ENCODE measurements around the gene MAN2B2. TPM values are rescaled to one million over a fixed set of nuclear protein-coding genes. Genes with fewer than 3 reads are reported as not detected.

MAN2B2 gene
- total and polyA plus RNA-seq, 2 of the 4 experiments (the other 2 are of a cell fraction), result 13.4 to 34.1 TPM

DNA sequence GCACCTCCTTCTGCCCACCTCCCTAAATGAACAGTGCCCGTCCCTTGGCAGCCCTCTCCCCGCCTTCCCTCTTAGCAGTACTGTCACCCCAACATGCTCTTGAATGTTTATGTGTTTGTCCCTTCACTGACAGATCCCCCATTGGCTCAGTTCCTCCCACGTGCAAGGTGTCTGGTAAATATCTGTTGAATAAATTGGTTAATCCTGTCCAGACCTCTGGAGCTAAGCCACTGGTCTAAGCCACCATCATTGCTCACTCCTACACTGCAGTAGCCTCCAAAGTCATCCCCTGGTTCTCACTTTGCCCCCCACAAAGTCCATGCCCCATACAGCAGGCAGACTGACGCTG lies 26.1 kb upstream of the MAN2B2 start (continued):
- TF ChIP-seq MXI1 (IDR thresholded peaks at IDR 0.05; ENCODE audit: borderline replicate concordance, low read depth, low read length), result no peak
- TF ChIP-seq RCOR1 (IDR thresholded peaks at IDR 0.05; ENCODE audit: insufficient replicate concordance, low read length), result no peak

DNA sequence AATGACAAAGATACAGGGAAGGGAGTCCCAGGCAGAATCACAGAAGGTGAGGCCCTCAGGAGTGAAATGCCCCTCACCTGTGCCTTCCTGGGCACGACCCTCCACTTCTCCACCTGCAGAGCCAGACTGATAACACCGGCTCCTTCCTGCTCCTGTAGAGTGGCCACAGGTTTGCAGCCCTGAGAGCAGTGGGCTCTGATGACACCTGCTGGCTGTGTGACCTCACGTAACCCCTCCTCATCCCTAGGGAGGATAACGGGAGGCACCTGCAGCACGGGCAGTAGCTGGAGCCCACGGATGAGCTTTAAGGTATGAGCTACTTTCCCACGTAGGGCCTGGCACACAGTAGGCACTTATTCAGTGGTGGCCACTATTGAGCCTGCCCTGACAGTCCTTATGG lies 25.5 kb upstream of the MAN2B2 start:
- H2AK9ac ChIP-seq (replicated peaks; ENCODE audit: low read depth, low read length, poor library complexity), result peak overlapping the region; percentile 55
- peaks cover 8% of the 10 kb centered on the region for H3K27me3 ChIP-seq (ENCODE audit: control insufficient read depth, insufficient read depth, low read length)
- H2BK120ac ChIP-seq (ENCODE audit: low read depth, low read length), result no peak overlapping the region
- H3K23ac ChIP-seq (ENCODE audit: low read depth, low read length), result no peak overlapping the region
- H4K5ac ChIP-seq (ENCODE audit: low read depth, low read length), result no peak overlapping the region
- H3K9ac ChIP-seq (ENCODE audit: low read depth, low read length), result no peak overlapping the region
- in situ Hi-C loops (cut with MboI; ENCODE audit: low sequenced_read_pairs), result loop anchor here (10.0 kb wide), 1 partner anchor 295 kb away; no protein-coding TSS in a partner anchor
- POLR2A ChIA-PET (ENCODE audit: unreplicated experiment), result no interaction called here
- ATAC-seq (ENCODE audit: low read depth), result no peak
- H4K8ac ChIP-seq (ENCODE audit: low read depth in 2 of 2, low read length in 2 of 2), result no peak overlapping the region
- no peak overlapping the region for H3K56ac ChIP-seq (ENCODE audit: extremely low read depth, insufficient read depth, low read length)
- H3K14ac ChIP-seq (replicated peaks; ENCODE audit: low read depth, low read length), result no peak overlapping the region
- H3K36me3 ChIP-seq (ENCODE audit: control insufficient read depth, insufficient read depth, low read length), result no peaks in the 10 kb centered on the region
- H2AK5ac ChIP-seq (ENCODE audit: low read depth, low read length), result no peak overlapping the region
- no peak overlapping the region for H3K4me2 ChIP-seq (ENCODE audit: low read depth, low read length)
- intact Hi-C loops (cut with micrococcal nuclease), result no loop called here
- H3K4me1 ChIP-seq (ENCODE audit: control insufficient read depth, insufficient read depth, low read length), result no peaks in the 10 kb centered on the region
- H3K27ac ChIP-seq (ENCODE audit: insufficient read depth, low read length), result no peak overlapping the region
- dilution Hi-C loops (cut with HindIII; ENCODE audit: low sequenced_read_pairs, unreplicated experiment), result no loop called here
- H3K4ac ChIP-seq (ENCODE audit: low read depth, low read length), result no peak overlapping the region
- no peak overlapping the region for H3K4me3 ChIP-seq (ENCODE audit: insufficient read depth, low read depth, low read length)
- peaks cover 3% of the 10 kb centered on the region for H3K9me3 ChIP-seq (ENCODE audit: control insufficient read depth, insufficient read depth, low read length)
- no peak overlapping the region for H2AFZ ChIP-seq (replicated peaks; ENCODE audit: low read length, poor library complexity)
- H2BK20ac ChIP-seq (ENCODE audit: low read depth, low read length), result no peak overlapping the region
- no peaks in the 10 kb centered on the region for H4K20me1 ChIP-seq (ENCODE audit: insufficient read depth, low read length)
- no peaks in the 10 kb centered on the region for H3K79me1 ChIP-seq (ENCODE audit: low read depth in 1 of 2, low read length in 2 of 2)
- 16% methylated on average over 5 of the region's 7 CpGs; no CpG with 5 or more reads in 1 of the 2 experiments for WGBS, 2 experiments (ENCODE audit: extremely low coverage in 2 of 2, insufficient read length in 1 of 2)
- CTCF ChIA-PET, result no interaction called here
- no peak overlapping the region for H2BK15ac ChIP-seq (ENCODE audit: low read depth, low read length)
- H3K9me1 ChIP-seq (ENCODE audit: insufficient read depth, low read length), result no peaks in the 10 kb centered on the region
- H4K91ac ChIP-seq (ENCODE audit: insufficient read depth, low read depth, low read length), result no peak overlapping the region
- BruUV-seq (replicated peaks), result no TSS peak
- DNase-seq, result no peak
- no peak overlapping the region for H2BK5ac ChIP-seq (ENCODE audit: low read depth, low read length, poor library complexity, severe bottlenecking)
- H3K18ac ChIP-seq (ENCODE audit: low read depth, low read length), result no peak overlapping the region
- TF ChIP-seq POLR2A (IDR thresholded peaks at IDR 0.05; ENCODE audit: low read depth, low read length) (no peak), RFX5 (IDR thresholded peaks at IDR 0.05; ENCODE audit: low read depth, low read length) (no peak), RAD21 (IDR thresholded peaks at IDR 0.05; ENCODE audit: low read length) (no peak), NFE2L2 (IDR thresholded peaks at IDR 0.05; ENCODE audit: low read depth, low read length) (no peak), MAZ (IDR thresholded peaks at IDR 0.05; ENCODE audit: borderline replicate concordance, low read depth, low read length) (no peak), FOS (IDR thresholded peaks at IDR 0.05; ENCODE audit: low read depth, low read length) (no peak), BHLHE40 (IDR thresholded peaks at IDR 0.05; ENCODE audit: low read depth, low read length) (no peak), RCOR1 (IDR thresholded peaks at IDR 0.05; ENCODE audit: insufficient replicate concordance, low read length) (no peak), SMC3 (IDR thresholded peaks at IDR 0.05; ENCODE audit: low read depth, low read length) (no peak), MAFK (IDR thresholded peaks at IDR 0.05; ENCODE audit: low read depth, low read length) (no peak), CEBPB (IDR thresholded peaks at IDR 0.05; ENCODE audit: low read depth, low read length) (no peak), MXI1 (IDR thresholded peaks at IDR 0.05; ENCODE audit: borderline replicate concordance, low read depth, low read length) (no peak)
- TF ChIP-seq, protein P1, sequence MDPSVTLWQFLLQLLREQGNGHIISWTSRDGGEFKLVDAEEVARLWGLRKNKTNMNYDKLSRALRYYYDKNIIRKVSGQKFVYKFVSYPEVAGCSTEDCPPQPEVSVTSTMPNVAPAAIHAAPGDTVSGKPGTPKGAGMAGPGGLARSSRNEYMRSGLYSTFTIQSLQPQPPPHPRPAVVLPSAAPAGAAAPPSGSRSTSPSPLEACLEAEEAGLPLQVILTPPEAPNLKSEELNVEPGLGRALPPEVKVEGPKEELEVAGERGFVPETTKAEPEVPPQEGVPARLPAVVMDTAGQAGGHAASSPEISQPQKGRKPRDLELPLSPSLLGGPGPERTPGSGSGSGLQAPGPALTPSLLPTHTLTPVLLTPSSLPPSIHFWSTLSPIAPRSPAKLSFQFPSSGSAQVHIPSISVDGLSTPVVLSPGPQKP (IDR thresholded peaks at IDR 0.05; ENCODE audit: borderline replicate concordance, low read depth, low read length), result no peak
- TF ChIP-seq, protein P2, sequence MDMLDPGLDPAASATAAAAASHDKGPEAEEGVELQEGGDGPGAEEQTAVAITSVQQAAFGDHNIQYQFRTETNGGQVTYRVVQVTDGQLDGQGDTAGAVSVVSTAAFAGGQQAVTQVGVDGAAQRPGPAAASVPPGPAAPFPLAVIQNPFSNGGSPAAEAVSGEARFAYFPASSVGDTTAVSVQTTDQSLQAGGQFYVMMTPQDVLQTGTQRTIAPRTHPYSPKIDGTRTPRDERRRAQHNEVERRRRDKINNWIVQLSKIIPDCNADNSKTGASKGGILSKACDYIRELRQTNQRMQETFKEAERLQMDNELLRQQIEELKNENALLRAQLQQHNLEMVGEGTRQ (IDR thresholded peaks at IDR 0.05; ENCODE audit: low read depth, low read length), result no peak
- TF ChIP-seq, protein P3, sequence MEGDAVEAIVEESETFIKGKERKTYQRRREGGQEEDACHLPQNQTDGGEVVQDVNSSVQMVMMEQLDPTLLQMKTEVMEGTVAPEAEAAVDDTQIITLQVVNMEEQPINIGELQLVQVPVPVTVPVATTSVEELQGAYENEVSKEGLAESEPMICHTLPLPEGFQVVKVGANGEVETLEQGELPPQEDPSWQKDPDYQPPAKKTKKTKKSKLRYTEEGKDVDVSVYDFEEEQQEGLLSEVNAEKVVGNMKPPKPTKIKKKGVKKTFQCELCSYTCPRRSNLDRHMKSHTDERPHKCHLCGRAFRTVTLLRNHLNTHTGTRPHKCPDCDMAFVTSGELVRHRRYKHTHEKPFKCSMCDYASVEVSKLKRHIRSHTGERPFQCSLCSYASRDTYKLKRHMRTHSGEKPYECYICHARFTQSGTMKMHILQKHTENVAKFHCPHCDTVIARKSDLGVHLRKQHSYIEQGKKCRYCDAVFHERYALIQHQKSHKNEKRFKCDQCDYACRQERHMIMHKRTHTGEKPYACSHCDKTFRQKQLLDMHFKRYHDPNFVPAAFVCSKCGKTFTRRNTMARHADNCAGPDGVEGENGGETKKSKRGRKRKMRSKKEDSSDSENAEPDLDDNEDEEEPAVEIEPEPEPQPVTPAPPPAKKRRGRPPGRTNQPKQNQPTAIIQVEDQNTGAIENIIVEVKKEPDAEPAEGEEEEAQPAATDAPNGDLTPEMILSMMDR (conservative IDR thresholded peaks at IDR 0.05; ENCODE audit: low read depth, low read length), result no peak

Measured in IMR-90 (cell line).